HFF-Myc (cell line): Measurements from ENCODE around the gene GAGE10.
A peak's percentile ranks its signal among the peaks of the same experiment; 100 is the strongest.

ENCODE experiments used
- DNase-seq: peaks from one replicate; pipeline ENCODE4 v3.0.0-alpha.2; 2011; ENCODE audit warnings: low read depth; ENCODE audit errors: extremely low read depth
- H3K4me3 ChIP-seq: replicated peaks from 2 replicates; pipeline ENCODE4 v1.5.1; 2011; ENCODE audit warnings: low read depth, mild to moderate bottlenecking, control low read depth, low read length
- TF ChIP-seq, protein P1 (sequence below): IDR thresholded peaks from 2 replicates; pipeline ENCODE4 v1.5.1; 2012; ENCODE audit warnings: mild to moderate bottlenecking, low read depth, low read length, control low read depth; ENCODE audit errors: missing control alignments

Gene GAGE10

DNA sequence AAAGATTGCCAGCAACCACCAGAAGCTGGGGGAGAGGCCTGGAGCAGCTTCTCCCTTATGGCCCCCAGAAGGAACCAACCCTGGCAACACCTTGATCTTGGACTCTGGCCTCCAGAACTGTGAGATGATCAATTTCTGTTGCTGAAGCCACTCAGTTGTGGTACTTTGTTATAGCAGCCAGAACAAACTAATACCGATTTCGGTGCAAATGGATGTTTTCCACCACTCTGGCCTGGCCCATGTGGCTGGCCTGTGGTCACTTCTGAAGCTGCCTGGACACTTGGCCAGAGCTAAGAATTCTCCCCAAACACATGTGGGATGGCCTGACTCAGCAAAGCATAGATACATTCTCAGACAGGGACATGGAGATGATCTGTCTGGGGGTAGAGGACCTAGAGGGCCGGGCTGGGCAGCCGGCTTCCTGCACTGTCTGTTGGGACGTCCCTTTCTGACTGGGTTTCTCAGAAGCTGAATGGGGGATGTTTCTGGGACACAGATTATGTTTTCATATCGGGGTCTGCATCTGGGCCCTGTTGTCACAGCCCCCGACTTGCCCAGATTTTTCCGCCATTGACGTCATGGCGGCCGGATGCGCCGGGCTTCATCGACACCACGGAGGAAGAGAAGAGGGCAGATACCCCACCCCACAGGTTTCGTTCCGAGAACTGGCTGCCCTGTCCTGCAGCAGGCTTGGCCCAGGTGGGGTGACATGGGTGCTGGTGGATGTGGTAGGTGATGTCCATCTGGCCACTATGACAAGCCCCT, 43.0 kb upstream of the GAGE10 start:
- no peak for DNase-seq
- no peak overlapping the region for H3K4me3 ChIP-seq
- TF ChIP-seq, protein P1, sequence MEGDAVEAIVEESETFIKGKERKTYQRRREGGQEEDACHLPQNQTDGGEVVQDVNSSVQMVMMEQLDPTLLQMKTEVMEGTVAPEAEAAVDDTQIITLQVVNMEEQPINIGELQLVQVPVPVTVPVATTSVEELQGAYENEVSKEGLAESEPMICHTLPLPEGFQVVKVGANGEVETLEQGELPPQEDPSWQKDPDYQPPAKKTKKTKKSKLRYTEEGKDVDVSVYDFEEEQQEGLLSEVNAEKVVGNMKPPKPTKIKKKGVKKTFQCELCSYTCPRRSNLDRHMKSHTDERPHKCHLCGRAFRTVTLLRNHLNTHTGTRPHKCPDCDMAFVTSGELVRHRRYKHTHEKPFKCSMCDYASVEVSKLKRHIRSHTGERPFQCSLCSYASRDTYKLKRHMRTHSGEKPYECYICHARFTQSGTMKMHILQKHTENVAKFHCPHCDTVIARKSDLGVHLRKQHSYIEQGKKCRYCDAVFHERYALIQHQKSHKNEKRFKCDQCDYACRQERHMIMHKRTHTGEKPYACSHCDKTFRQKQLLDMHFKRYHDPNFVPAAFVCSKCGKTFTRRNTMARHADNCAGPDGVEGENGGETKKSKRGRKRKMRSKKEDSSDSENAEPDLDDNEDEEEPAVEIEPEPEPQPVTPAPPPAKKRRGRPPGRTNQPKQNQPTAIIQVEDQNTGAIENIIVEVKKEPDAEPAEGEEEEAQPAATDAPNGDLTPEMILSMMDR, result no peak

DNA sequence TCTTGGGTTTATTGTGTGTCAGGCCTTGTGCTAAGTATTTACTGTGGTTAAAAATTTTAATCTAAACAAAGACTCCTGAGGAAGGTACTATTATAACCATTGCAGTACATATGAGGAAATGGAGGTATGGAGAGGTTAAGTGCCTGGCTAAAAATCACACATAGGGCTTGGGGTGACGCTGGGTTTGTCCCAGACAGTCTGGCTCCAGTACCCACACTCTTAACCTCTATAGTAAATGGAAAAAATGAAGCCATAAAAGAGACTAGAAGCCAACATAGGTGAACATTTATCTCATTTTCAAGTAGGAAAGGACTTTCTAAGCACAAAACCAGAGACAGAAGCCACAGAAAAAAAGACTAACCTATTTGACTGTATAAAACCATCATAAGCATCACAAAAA, 40.8 kb upstream of the GAGE10 start:
- H3K4me3 ChIP-seq, result no peak overlapping the region
- TF ChIP-seq, protein P1, result no peak
- no peak for DNase-seq

DNA sequence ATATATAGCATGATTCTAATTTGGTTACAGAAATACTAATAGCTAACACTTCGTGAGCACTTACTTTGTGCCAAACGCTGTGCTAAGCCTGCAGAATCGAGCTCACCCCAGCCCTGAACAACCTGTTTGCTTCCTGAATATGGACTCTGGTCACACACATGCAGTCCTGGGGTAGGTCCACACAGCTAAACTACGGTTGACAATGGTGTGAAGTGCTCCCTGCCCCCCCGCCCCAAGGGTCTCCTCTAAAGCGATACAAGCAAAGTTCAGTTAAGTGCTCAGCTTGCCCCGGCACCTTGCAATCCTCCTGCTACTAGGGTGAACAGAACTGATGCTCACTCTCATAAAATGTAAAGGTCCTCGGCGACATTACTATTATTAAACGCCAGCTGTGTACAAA, 39.8 kb upstream of the GAGE10 start:
- DNase-seq, result no peak
- TF ChIP-seq, protein P1, result no peak
- no peak overlapping the region for H3K4me3 ChIP-seq

DNA sequence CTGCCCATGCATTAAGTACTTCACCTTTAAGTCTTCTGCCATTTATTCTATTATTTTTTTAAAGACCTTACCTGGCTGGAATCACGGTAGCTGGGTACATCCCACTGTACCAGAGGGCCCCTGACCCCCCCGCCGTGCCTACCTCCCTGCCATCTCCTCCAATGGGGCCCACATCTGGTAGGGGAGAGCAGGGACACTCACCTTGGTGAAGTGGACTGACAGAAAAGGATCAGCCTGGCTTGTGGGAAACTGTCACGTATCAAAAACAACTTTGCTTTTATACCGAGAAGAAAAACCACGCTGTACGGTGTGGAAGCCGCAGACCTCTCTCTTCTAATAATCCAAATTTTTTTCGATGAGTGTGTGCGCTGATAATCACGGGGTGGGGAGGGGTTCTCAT, 39.0 kb upstream of the GAGE10 start, which contains the start of gene FOXP3:
Gene FOXP3 (minus strand): TSS at position 251 of the 400 bp plus-strand sequence. CDS start 6,205 bp downstream, outside the sequence.
- TF ChIP-seq, protein P1, result no peak
- no peak within 1 kb of the TSS for H3K4me3 ChIP-seq
- no peak for DNase-seq

DNA sequence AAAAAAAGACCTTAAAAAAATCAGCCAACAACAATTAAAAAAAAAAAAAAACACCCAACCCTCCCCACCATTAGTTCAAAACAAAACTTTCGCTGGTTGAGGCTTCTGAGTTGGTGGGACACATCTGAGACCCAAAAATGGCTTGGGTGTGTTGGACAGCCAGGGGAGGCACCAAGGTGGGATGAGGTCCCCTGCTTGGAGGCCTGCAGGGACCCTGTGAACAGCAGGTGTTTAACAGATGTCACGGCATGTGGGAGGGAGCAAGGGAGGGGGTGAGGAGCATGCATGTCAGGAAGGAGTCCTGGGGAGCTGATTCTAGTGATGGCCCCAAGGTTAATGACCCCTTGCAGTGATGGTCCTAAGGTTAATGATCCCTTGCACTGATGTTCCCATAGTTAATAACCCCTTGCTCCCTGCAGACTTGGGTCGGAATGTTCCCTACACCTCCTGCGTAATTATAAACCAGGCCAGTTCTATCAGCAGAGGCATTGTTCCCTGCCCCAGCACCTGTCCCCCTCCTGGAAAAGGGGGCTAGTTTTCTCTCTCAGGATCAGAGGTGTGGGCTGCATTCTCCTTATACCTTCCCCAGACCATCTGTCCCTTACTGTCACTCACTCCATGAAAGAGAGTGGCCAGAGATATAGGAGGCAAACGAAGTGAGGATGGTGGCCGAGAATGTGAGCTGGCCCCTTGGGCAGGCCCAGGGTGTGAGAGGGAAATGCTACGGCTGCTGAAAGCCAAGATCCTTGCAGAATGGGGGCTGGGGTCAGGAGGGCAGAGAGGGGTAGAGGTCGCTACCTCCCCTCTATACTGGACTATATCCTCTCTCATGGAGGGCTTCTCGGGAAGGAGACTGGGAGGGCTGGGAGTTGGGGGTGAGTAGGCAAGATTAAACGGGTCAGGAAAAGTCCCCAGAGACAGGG, 36.7 kb upstream of the GAGE10 start:
- DNase-seq, result no peak
- TF ChIP-seq, protein P1, result no peak
- no peak overlapping the region for H3K4me3 ChIP-seq

DNA sequence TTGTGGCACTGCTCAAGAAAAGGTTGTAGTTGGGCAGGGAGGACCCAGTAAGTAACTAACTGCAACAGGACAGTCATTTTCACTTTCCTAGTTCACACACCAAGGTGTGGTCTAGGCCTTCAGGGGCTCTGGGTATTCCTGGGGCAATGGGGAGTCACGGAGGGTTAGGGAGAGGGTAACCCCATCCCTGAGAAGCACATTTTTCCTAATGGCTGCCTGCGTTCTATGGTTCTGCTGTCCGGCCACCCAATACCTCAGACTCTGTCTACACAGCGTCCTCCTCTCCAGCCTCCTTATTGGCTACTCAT, 34.8 kb upstream of the GAGE10 start:
- DNase-seq, result no peak
- TF ChIP-seq, protein P1, result no peak
- peak overlapping the region; percentile 49 for H3K4me3 ChIP-seq
